GM12878 (cell line): ENCODE results near the gene TSGA10. TPM values are rescaled to one million over a fixed set of nuclear protein-coding genes. Genes with fewer than 3 reads are reported as not detected.

Experiments
- ATAC-seq: fragments of 200-7000 bp; cut with Tn5 transposase; 3 replicates; pipeline ENCODE4 v1.9.1; 2020; ENCODE audit warnings: mild to moderate bottlenecking, moderate library complexity
- BruUV-seq: library from RNA; stranded (reverse); fragments of 400-500 nt; replicated peaks from 2 replicates; lab custom pipeline; 2021; lab: Mats Ljungman, UMichigan
- CTCF ChIA-PET: fragments of 300-600 bp; sonication (Branson Sonifier 250); formaldehyde crosslinking; extraction: SDS; loops from one replicate; lab custom pipeline; 2021; ENCODE audit warnings: inconsistent platforms; lab: Yijun Ruan, JAX
- POLR2A ChIA-PET: fragments of 350-600 bp; formaldehyde crosslinking; extraction: SDS; loops from one replicate; lab custom pipeline; 2021; ENCODE audit warnings: inconsistent platforms; lab: Charles Lee
- RAD21 ChIA-PET: fragments of 300-600 bp; sonication (Branson Sonifier 250); formaldehyde crosslinking; loops from one replicate; lab custom pipeline; 2023; ENCODE audit warnings: antibody characterized with exemption; ENCODE audit not compliant: unreplicated experiment; lab: Charles Lee
- SMC1A ChIA-PET: fragments of 300-600 bp; sonication (Branson Sonifier 250); formaldehyde crosslinking; loops from one replicate; lab custom pipeline; 2023; ENCODE audit not compliant: unreplicated experiment, uncharacterized antibody; lab: Charles Lee
- DNase-seq: peaks from one replicate; pipeline ENCODE4 v3.0.0-alpha.2; 2011; ENCODE audit warnings: low read depth, low spot score
- FAIRE-seq: peaks from 3 replicates; lab custom pipeline; 2011; peaks lifted over from hg19 to GRCh38; lab: Jason Lieb, UNC
- H2AFZ ChIP-seq: 2 replicates; pipeline ENCODE4 v1.6.0; 2011; ENCODE audit warnings: low read depth, low read length, control low read depth; ENCODE audit not compliant: control insufficient read depth
- H3K27ac ChIP-seq: 2 replicates; pipeline ENCODE4 v1.5.1; 2011; ENCODE audit warnings: control low read depth; ENCODE audit not compliant: control insufficient read depth, insufficient read depth
- H3K27me3 ChIP-seq, 2 experiments: replicated peaks in 1 of 2; 2 replicates each; pipeline versions ENCODE4 v1.6.0 to v1.6.1; 2011; ENCODE audit warnings: low read length in 1 of 2; ENCODE audit not compliant: control insufficient read depth in 2 of 2, insufficient read depth in 2 of 2
- H3K36me3 ChIP-seq, 2 experiments: 2 replicates each; pipeline ENCODE4 v1.5.1; 2011; ENCODE audit warnings: low read length in 1 of 2; ENCODE audit not compliant: control insufficient read depth in 2 of 2, insufficient read depth in 2 of 2
- H3K4me1 ChIP-seq: 2 replicates; pipeline ENCODE4 v1.6.1; 2011; ENCODE audit warnings: mild to moderate bottlenecking, low read length, moderate library complexity, mixed read lengths; ENCODE audit not compliant: control insufficient read depth, insufficient read depth
- H3K4me2 ChIP-seq: 2 replicates; pipeline ENCODE4 v1.6.0; 2011; ENCODE audit warnings: control low read depth; ENCODE audit not compliant: control insufficient read depth, insufficient read depth
- H3K4me3 ChIP-seq: fragments of 200-600 bp; sonication (generic); 2 replicates; pipeline ENCODE4 v1.5.1; 2016
- H3K79me2 ChIP-seq: 2 replicates; pipeline ENCODE4 v1.6.0; 2011; ENCODE audit warnings: low read length; ENCODE audit not compliant: control insufficient read depth, insufficient read depth
- H3K9ac ChIP-seq: 2 replicates; pipeline ENCODE4 v1.8.0; 2011; ENCODE audit warnings: low read length, control low read depth, mixed read lengths; ENCODE audit not compliant: control insufficient read depth, insufficient read depth
- H3K9me3 ChIP-seq: replicated peaks from 3 replicates; pipeline ENCODE4 v1.5.1; 2011; ENCODE audit warnings: mild to moderate bottlenecking, low read length; ENCODE audit not compliant: control insufficient read depth, insufficient read depth
- H4K20me1 ChIP-seq: 2 replicates; pipeline ENCODE4 v1.6.0; 2011; ENCODE audit not compliant: control insufficient read depth, insufficient read depth
- E2F4 ChIP-seq: IDR thresholded peaks from 2 replicates; pipeline ENCODE4 v1.6.1; 2012; ENCODE audit warnings: low read depth, low read length, improper control_type of control experiment
- EGR1 ChIP-seq, 2 experiments: IDR thresholded peaks; 1 replicate in 1 of 2; 2 replicates in 1 of 2; pipeline ENCODE4 v1.6.1; 2011 to 2012; ENCODE audit warnings: low read depth in 2 of 2, low read length in 2 of 2, borderline replicate concordance in 1 of 2, mild to moderate bottlenecking in 1 of 2, moderate library complexity in 1 of 2
- KDM1A ChIP-seq: fragments of 200-600 bp; sonication (generic); IDR thresholded peaks from 2 replicates; pipeline ENCODE4 v1.6.1; 2016; ENCODE audit warnings: borderline replicate concordance
- MLLT1 ChIP-seq: fragments of 450-650 bp; IDR thresholded peaks from 2 replicates; pipeline ENCODE4 v1.6.1; 2016; ENCODE audit warnings: mild to moderate bottlenecking
- NBN ChIP-seq: fragments of 450-650 bp; IDR thresholded peaks from 2 replicates; pipeline ENCODE4 v1.6.1; 2016
- NFXL1 ChIP-seq: fragments of 450-650 bp; IDR thresholded peaks from 2 replicates; pipeline ENCODE4 v1.6.1; 2017; ENCODE audit warnings: antibody characterized with exemption, mild to moderate bottlenecking, borderline replicate concordance
- SIN3A ChIP-seq: IDR thresholded peaks from 2 replicates; pipeline ENCODE4 v1.6.1; 2012; ENCODE audit warnings: low read depth, low read length, improper control_type of control experiment
- SUZ12 ChIP-seq: fragments of 200-600 bp; sonication (generic); IDR thresholded peaks from one replicate; pipeline ENCODE4 v1.6.1; 2018; ENCODE audit warnings: antibody characterized with exemption, mild to moderate bottlenecking; ENCODE audit not compliant: unreplicated experiment
- TCF3 ChIP-seq: IDR thresholded peaks from 2 replicates; pipeline ENCODE4 v1.6.1; 2012; ENCODE audit warnings: low read depth, mild to moderate bottlenecking, low read length, borderline replicate concordance; ENCODE audit not compliant: insufficient read depth
- WRNIP1 ChIP-seq: IDR thresholded peaks from 2 replicates; pipeline ENCODE4 v1.6.1; 2011; ENCODE audit warnings: low read depth, low read length, improper control_type of control experiment, borderline replicate concordance
- ZNF24 ChIP-seq: fragments of 450-650 bp; IDR thresholded peaks from 2 replicates; pipeline ENCODE4 v1.6.1; 2017; ENCODE audit warnings: antibody characterized with exemption, mild to moderate bottlenecking
- ZNF592 ChIP-seq: fragments of 450-650 bp; IDR thresholded peaks from 2 replicates; pipeline ENCODE4 v1.6.1; 2017; ENCODE audit warnings: mild to moderate bottlenecking, moderate library complexity
- ZNF622 ChIP-seq: fragments of 450-650 bp; IDR thresholded peaks from 2 replicates; pipeline ENCODE4 v1.6.1; 2017; ENCODE audit warnings: mild to moderate bottlenecking, inconsistent platforms
- WGBS: methylation state at CpG from one replicate; pipeline ENCODE4 v1.1.6; 2016; ENCODE audit warnings: low lambda C conversion rate; ENCODE audit not compliant: insufficient replicate concordance, insufficient coverage; ENCODE audit errors: missing lambda C conversion rate; 5-methylcytosine and 5-hydroxymethylcytosine counted together
- in situ Hi-C: fragments of 300-500 bp; cut with MboI; formaldehyde crosslinking; loops from 9 replicates; pipeline ENCODE4 v1.14.3; 2018; ENCODE audit warnings: mixed read lengths
- intact Hi-C: fragments of 100-400 bp; cut with micrococcal nuclease; formaldehyde crosslinking; loops from one replicate; pipeline ENCODE4 v1.14.2; 2022; ENCODE audit not compliant: unreplicated experiment
- polyA plus RNA-seq, 11 experiments: library from polyadenylated mRNA; depleted of rRNA in 4 of 11; unstranded in 6 of 11; stranded (reverse) in 5 of 11; fragments of >200 nt; fragmentation: Nextera tagmentation in 4 of 11; fragmentation: Illumina TruSeq in 1 of 11; extraction: Ambion mirVana in 4 of 11; extraction: Trizol in 1 of 11; gene quantifications; 1 replicate in 1 of 11; 2 replicates in 10 of 11; pipeline versions ENCODE4 v1.2.1 to v1.2.3, GENCODE V29; 2011 to 2016; ENCODE audit warnings: inconsistent platforms in 2 of 11, missing spikeins in 2 of 11, low read depth in 1 of 11
- total RNA-seq, 4 experiments: library from RNA; depleted of rRNA in 3 of 4; stranded (reverse); fragments of >200 nt in 3 of 4; fragmentation: Illumina TruSeq in 1 of 4; extraction: Trizol in 1 of 4; gene quantifications; 2 replicates each; pipeline versions ENCODE4 v1.2.1 to v1.2.3, GENCODE V29; 2013 to 2021

TSGA10 gene
- total and polyA plus RNA-seq, 10 of the 15 experiments (the other 5 are each of a cell fraction or from before 2014, with no cell fraction given), result 5.3 to 13.5 (median 8.6) TPM

- TF ChIP-seq SUZ12 (no peak), ZNF622 (no peak), TCF3 (no peak), E2F4 (no peak)
Measured at GRCh38 chr2:99187011-99187410, 32.3 kb upstream of the TSGA10 start (continued).

GRCh38 chr2:99184811-99185210 lies 30.1 kb upstream of the TSGA10 start:
- Histone ChIP-seq H3K27ac (no peak overlapping the region), H3K4me2 (no peak overlapping the region), H3K27me3 (no peaks in the 10 kb centered on the region), H3K4me1 (no peaks in the 10 kb centered on the region; the same call in 1 of the 2 replicates), H3K79me2 (peaks cover 47% of the 10 kb centered on the region), H3K9me3 (no peaks in the 10 kb centered on the region), H4K20me1 (no peaks in the 10 kb centered on the region), H2AFZ (no peak overlapping the region), H3K4me3 (no peak overlapping the region), H3K9ac (no peak overlapping the region), H3K36me3 (0 out of 4 replicates have a peak, but pooled peaks cover 0 to 7% of the 10 kb centered on the region in 2 experiments)
- intact Hi-C loops, result loop anchor here (5.0 kb wide), 2 partner anchors 43 to 302 kb away; partner anchors contain the start of gene C2orf15
- no peak for FAIRE-seq
- no TSS peak for BruUV-seq
- 68% methylated on average over 6 of the region's 6 CpGs for WGBS
- ChIA-PET RAD21 (no interaction called here), POLR2A (interaction anchor here (0.5 to 0.6 kb wide), 2 partner anchors 9 to 1770 kb away, joined by 3 to 8 read pairs; no protein-coding TSS in a partner anchor), SMC1A (interaction anchor here (1.2 to 3.5 kb wide), 3 partner anchors 30 to 152 kb away, joined by 3 to 10 read pairs (median 3); partner anchors contain the start of genes EIF5B, LIPT1, TSGA10 and TXNDC9), CTCF (interaction anchor here (0.8 to 1.9 kb wide), 2 partner anchors 13 to 152 kb away, joined by 3 to 6 read pairs; partner anchors contain the start of gene EIF5B)
- TF ChIP-seq WRNIP1 (no peak), MLLT1 (no peak), NFXL1 (no peak), ZNF24 (no peak), KDM1A (no peak), NBN (no peak), EGR1 (IDR thresholded peaks at IDR 0.05; ENCODE audit: borderline replicate concordance in 1 of 2, low read depth in 2 of 2, low read length in 2 of 2) (no peak), SIN3A (no peak), ZNF592 (no peak)
- no peak for DNase-seq
- in situ Hi-C loops, result loop anchor here (25.0 kb wide), 1 partner anchor 302 kb away; the partner anchor contains the start of gene REV1
- no peak for ATAC-seq
